ENCODE results near the gene SLC26A4. TPM values are rescaled to one million over a fixed set of nuclear protein-coding genes. Genes with fewer than 3 reads are reported as not detected.

The SLC26A4 gene
- total RNA-seq, 6 donors from 2014 or later, result 0.11 to 1.0 (median 0.56) TPM

DNA sequence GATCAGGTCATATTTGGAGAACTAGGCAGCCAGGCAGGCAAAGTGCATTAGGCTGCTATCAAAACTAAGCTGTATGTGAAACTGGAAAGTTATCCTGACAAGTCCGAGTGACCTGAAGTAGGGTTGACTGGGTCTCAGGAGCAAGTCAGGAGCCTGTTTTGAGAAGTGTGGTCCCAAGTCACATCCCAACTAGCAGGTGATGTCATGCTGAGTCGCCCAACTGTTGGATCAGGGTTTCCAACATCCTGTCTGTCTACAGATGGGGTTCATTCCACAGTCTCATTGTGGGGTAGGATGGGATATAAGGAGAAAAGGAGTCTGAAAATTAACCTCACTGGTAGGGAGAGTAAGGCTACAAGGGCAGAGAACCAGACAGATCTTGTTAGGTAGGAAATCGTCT, 27.0 kb downstream of the SLC26A4 start:
- no peak overlapping the region for H3K4me3 ChIP-seq
- WGBS, 2 donors, result 70 to 71% methylated on average over 3 of the region's 3 CpGs
- no peaks in the 10 kb centered on the region for H3K9me3 ChIP-seq
- H3K27ac ChIP-seq, result no peak overlapping the region
- no peaks in the 10 kb centered on the region for H3K27me3 ChIP-seq
- ATAC-seq (ENCODE audit: low FRiP score in 2 of 2) (no peak), DNase-seq (no peak)
- H3K4me1 ChIP-seq, result peaks cover 0 to 4% (median 0%) of the 10 kb centered on the region in 4 donors
- TF ChIP-seq POLR2A (IDR thresholded peaks at IDR 0.05), result no peak
- TF ChIP-seq EP300 (IDR thresholded peaks at IDR 0.05), result no peak
- TF ChIP-seq, protein P1, sequence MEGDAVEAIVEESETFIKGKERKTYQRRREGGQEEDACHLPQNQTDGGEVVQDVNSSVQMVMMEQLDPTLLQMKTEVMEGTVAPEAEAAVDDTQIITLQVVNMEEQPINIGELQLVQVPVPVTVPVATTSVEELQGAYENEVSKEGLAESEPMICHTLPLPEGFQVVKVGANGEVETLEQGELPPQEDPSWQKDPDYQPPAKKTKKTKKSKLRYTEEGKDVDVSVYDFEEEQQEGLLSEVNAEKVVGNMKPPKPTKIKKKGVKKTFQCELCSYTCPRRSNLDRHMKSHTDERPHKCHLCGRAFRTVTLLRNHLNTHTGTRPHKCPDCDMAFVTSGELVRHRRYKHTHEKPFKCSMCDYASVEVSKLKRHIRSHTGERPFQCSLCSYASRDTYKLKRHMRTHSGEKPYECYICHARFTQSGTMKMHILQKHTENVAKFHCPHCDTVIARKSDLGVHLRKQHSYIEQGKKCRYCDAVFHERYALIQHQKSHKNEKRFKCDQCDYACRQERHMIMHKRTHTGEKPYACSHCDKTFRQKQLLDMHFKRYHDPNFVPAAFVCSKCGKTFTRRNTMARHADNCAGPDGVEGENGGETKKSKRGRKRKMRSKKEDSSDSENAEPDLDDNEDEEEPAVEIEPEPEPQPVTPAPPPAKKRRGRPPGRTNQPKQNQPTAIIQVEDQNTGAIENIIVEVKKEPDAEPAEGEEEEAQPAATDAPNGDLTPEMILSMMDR (IDR thresholded peaks at IDR 0.05), result no peak
- no peak for TF ChIP-seq POLR2AphosphoS5 (IDR thresholded peaks at IDR 0.05)
- no peaks in the 10 kb centered on the region for H3K36me3 ChIP-seq

DNA sequence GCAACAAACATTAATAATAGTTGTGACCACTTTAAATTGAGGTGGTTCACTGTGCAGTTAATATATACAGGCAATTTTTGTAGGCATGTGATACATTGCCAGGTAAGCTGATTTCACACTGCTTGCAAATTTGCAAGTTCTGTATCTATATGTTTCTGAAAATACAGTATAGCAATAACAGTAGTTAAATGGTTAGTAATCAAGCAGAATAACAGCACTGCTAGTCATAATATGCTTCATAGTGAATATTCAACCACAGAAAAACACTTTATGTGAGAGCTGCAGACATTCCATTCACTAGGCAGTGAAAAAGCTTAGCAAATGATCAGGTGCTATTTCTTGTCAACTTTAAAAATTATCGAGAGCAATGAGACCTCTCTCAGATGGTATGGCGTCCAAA, 28.9 kb downstream of the SLC26A4 start:
- Histone ChIP-seq H3K9me3 (no peaks in the 10 kb centered on the region), H3K27me3 (no peaks in the 10 kb centered on the region), H3K36me3 (no peaks in the 10 kb centered on the region), H3K4me3 (no peak overlapping the region), H3K4me1 (peaks cover 0 to 4% (median 0%) of the 10 kb centered on the region in 4 donors), H3K27ac (no peak overlapping the region)
- no peak for TF ChIP-seq POLR2AphosphoS5 (IDR thresholded peaks at IDR 0.05)
- no peak for TF ChIP-seq POLR2A (IDR thresholded peaks at IDR 0.05)
- no peak for TF ChIP-seq EP300 (IDR thresholded peaks at IDR 0.05)
- TF ChIP-seq, protein P1 (IDR thresholded peaks at IDR 0.05), result no peak
- DNase-seq (no peak), ATAC-seq (ENCODE audit: low FRiP score in 2 of 2) (no peak)
- 93 to 95% methylated on average over 2 of the region's 2 CpGs for WGBS, 2 donors

DNA sequence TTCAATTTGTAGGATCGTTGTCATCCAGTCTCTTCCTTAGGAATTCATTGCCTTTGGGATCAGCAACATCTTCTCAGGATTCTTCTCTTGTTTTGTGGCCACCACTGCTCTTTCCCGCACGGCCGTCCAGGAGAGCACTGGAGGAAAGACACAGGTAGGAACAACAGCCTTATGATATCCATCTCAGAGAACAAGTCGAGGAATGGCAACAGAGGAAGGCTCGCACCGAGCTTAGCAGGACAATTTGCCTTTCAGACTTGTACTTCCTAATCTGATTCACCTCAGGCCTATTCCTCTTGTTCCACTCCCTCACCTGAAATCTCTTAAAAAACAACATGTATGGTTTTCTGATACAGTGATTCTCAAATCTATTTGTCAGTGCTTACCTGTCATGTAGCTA, 29.5 kb downstream of the SLC26A4 start:
- Histone ChIP-seq H3K27ac (no peak overlapping the region), H3K36me3 (no peaks in the 10 kb centered on the region), H3K4me1 (peaks cover 0 to 4% (median 0%) of the 10 kb centered on the region in 4 donors), H3K4me3 (no peak overlapping the region), H3K27me3 (no peaks in the 10 kb centered on the region), H3K9me3 (no peaks in the 10 kb centered on the region)
- DNase-seq (no peak), ATAC-seq (ENCODE audit: low FRiP score in 2 of 2) (no peak)
- 92 to 94% methylated on average over 7 of the region's 7 CpGs for WGBS, 2 donors
- TF ChIP-seq POLR2AphosphoS5 (IDR thresholded peaks at IDR 0.05) (no peak), EP300 (IDR thresholded peaks at IDR 0.05) (no peak), POLR2A (IDR thresholded peaks at IDR 0.05) (no peak)
- TF ChIP-seq, protein P1 (IDR thresholded peaks at IDR 0.05), result no peak

DNA sequence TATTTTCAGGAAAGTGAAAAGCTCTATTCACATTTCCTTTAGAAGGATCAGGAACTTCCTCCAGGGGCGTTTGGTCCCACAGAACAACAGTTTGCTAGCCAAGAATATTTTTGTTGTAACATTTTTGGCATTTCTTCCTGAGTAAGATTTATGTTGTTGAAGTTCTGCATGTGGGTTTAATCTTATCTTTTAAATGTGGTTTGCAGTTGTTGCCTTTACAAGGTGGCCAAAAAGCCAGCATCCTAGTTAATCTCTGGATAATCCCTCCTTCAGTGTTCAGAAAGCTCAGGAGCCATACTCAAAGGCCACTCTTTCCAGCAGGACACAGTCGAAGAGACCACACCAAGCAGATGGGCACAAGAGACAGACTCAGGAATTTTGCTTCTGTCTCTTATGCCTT, 30.0 kb downstream of the SLC26A4 start:
- no peak overlapping the region for H3K4me3 ChIP-seq
- H3K27ac ChIP-seq, result no peak overlapping the region
- WGBS, 2 donors, result 44 to 46% methylated on average over 2 of the region's 2 CpGs
- no peaks in the 10 kb centered on the region for H3K27me3 ChIP-seq
- no peaks in the 10 kb centered on the region for H3K36me3 ChIP-seq
- H3K4me1 ChIP-seq, result peaks cover 0 to 4% (median 0%) of the 10 kb centered on the region in 4 donors
- DNase-seq, result no peak
- no peak for ATAC-seq (ENCODE audit: low FRiP score in 2 of 2)
- TF ChIP-seq EP300 (IDR thresholded peaks at IDR 0.05) (no peak), POLR2AphosphoS5 (IDR thresholded peaks at IDR 0.05) (no peak), POLR2A (IDR thresholded peaks at IDR 0.05) (no peak)
- TF ChIP-seq, protein P1 (IDR thresholded peaks at IDR 0.05), result no peak
- no peaks in the 10 kb centered on the region for H3K9me3 ChIP-seq

DNA sequence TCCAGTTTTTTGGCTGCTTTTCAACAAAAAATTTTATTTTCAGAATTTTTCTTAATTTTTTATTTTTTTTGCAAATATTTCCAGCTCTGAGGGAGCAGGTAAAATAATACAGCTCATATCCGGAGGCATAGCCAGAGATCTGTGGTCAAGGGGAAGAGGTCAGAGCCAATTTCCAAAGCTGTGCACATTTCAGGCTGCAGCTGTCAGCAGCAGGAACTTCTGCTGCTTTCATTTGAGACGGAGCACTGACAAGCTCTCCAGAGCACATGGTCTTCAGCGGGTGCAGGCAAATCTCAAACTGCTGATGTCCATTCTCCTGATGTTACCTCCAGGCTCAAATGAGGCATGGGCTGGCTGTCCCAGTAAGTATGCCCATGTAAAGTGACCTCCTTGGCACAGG, 31.1 kb downstream of the SLC26A4 start:
- Histone ChIP-seq H3K27ac (no peak overlapping the region), H3K27me3 (no peaks in the 10 kb centered on the region), H3K4me3 (no peak overlapping the region), H3K36me3 (no peaks in the 10 kb centered on the region), H3K9me3 (no peaks in the 10 kb centered on the region), H3K4me1 (peaks cover 0 to 2% (median 0%) of the 10 kb centered on the region in 4 donors)
- TF ChIP-seq POLR2A (IDR thresholded peaks at IDR 0.05) (no peak), EP300 (IDR thresholded peaks at IDR 0.05) (no peak), POLR2AphosphoS5 (IDR thresholded peaks at IDR 0.05) (no peak)
- TF ChIP-seq, protein P1 (IDR thresholded peaks at IDR 0.05), result no peak
- 44 to 54% methylated on average over 2 to 3 of the region's 3 CpGs for whole genome bisulfite sequencing, 2 donors
- DNase-seq, result no peak
- ATAC-seq (ENCODE audit: low FRiP score in 2 of 2), result no peak
